Large intestine (tissue), 12 donors: ENCODE data around the gene FAU. TPM values are rescaled to one million over a fixed set of nuclear protein-coding genes. Genes with fewer than 3 reads are reported as not detected.
A peak's percentile ranks its signal among the peaks of the same experiment; 100 is the strongest.

Source experiments
- DNase-seq, 2 donors: peaks; one replicate each; pipeline versions ENCODE4 v3.0.0 to v3.0.0-alpha.2; 2013
- H3K27ac ChIP-seq: one replicate; pipeline ENCODE4 v1.5.1; 2013; ENCODE audit warnings: low read length
- H3K27me3 ChIP-seq: 2 replicates; pipeline ENCODE4 v1.6.1; 2013; ENCODE audit warnings: low read length; ENCODE audit not compliant: control insufficient read depth, insufficient read depth
- H3K36me3 ChIP-seq: 2 replicates; pipeline ENCODE4 v1.6.1; 2013; ENCODE audit warnings: low read length; ENCODE audit not compliant: control insufficient read depth, insufficient read depth
- H3K4me1 ChIP-seq: one replicate; pipeline ENCODE4 v1.6.1; 2013; ENCODE audit warnings: low read length; ENCODE audit not compliant: control insufficient read depth, insufficient read depth
- H3K4me3 ChIP-seq: one replicate; pipeline ENCODE4 v1.5.1; 2013; ENCODE audit warnings: low read length
- H3K9me3 ChIP-seq: one replicate; pipeline ENCODE4 v1.6.1; 2013; ENCODE audit warnings: mild to moderate bottlenecking, low read depth, low read length, moderate library complexity; ENCODE audit not compliant: control insufficient read depth
- WGBS: methylation state at CpG from one replicate; pipeline ENCODE4 v1.1.5; 2013; ENCODE audit warnings: low lambda C conversion rate; ENCODE audit not compliant: insufficient coverage; 5-methylcytosine and 5-hydroxymethylcytosine counted together
- long read RNA-seq, 11 donors: transcript quantifications; one replicate each; lab custom pipeline, GENCODE V29; 2026
- polyA plus RNA-seq: library from polyadenylated mRNA; unstranded; fragments of 120-200 nt; gene quantifications from one replicate; pipeline ENCODE4 v1.2.1, GENCODE V29; 2013

The FAU gene
- 1,012 TPM for polyA plus RNA-seq
- long read RNA-seq, donor 1, transcript FAU-208 (1 exons, 1,484 nt), result minor isoform, 6 of 560 reads
- long read RNA-seq, donor 1, transcript FAU-209 (4 exons, 697 nt), result minor isoform, 37 of 560 reads
- long read RNA-seq, donor 1, transcript FAU-207 (5 exons, 847 nt), result major isoform, 433 of 560 reads
- long read RNA-seq, donor 1, transcript FAU-202 (3 exons, 533 nt), result minor isoform, 6 of 560 reads
- long read RNA-seq, donor 1, partial matches to known transcripts, result 37 of 560 reads
- long read RNA-seq, donor 1, other reads (novel, unspliced or antisense), result 41 of 560 reads
- long read RNA-seq, donor 2, transcript FAU-202 (3 exons, 533 nt), result minor isoform, 6 of 1,037 reads
- long read RNA-seq, donor 2, transcript FAU-209 (4 exons, 697 nt), result minor isoform, 94 of 1,037 reads
- long read RNA-seq, donor 2, transcript FAU-207 (5 exons, 847 nt), result major isoform, 761 of 1,037 reads
- long read RNA-seq, donor 2, transcript FAU-208 (1 exons, 1,484 nt), result minor isoform, 22 of 1,037 reads
- long read RNA-seq, donor 2, partial matches to known transcripts, result 90 of 1,037 reads
- long read RNA-seq, donor 2, other reads (novel, unspliced or antisense), result 63 of 1,037 reads
- long read RNA-seq, donor 3, result 0 reads
- long read RNA-seq, donor 4, transcript FAU-209 (4 exons, 697 nt), result minor isoform, 12 of 127 reads
- long read RNA-seq, donor 4, transcript FAU-207 (5 exons, 847 nt), result major isoform, 113 of 127 reads
- long read RNA-seq, donor 4, partial matches to known transcripts, result 0 of 127 reads
- long read RNA-seq, donor 4, other reads (novel, unspliced or antisense), result 0 of 127 reads
- long read RNA-seq, donor 5, transcript FAU-207 (5 exons, 847 nt), result major isoform, 383 of 493 reads
- long read RNA-seq, donor 5, transcript FAU-209 (4 exons, 697 nt), result minor isoform, 28 of 493 reads
- long read RNA-seq, donor 5, transcript FAU-208 (1 exons, 1,484 nt), result minor isoform, 13 of 493 reads
- long read RNA-seq, donor 5, transcript FAU-202 (3 exons, 533 nt), result minor isoform, 7 of 493 reads
- long read RNA-seq, donor 5, partial matches to known transcripts, result 23 of 493 reads
- long read RNA-seq, donor 5, other reads (novel, unspliced or antisense), result 38 of 493 reads
- long read RNA-seq, donor 6, transcript FAU-208 (1 exons, 1,484 nt), result minor isoform, 42 of 1,006 reads
- long read RNA-seq, donor 6, transcript FAU-207 (5 exons, 847 nt), result major isoform, 711 of 1,006 reads
- long read RNA-seq, donor 6, transcript FAU-209 (4 exons, 697 nt), result minor isoform, 59 of 1,006 reads
- long read RNA-seq, donor 6, transcript FAU-202 (3 exons, 533 nt), result minor isoform, 20 of 1,006 reads
- long read RNA-seq, donor 6, partial matches to known transcripts, result 105 of 1,006 reads
- long read RNA-seq, donor 6, other reads (novel, unspliced or antisense), result 67 of 1,006 reads
- long read RNA-seq, donor 7, transcript FAU-207 (5 exons, 847 nt), result major isoform, 360 of 505 reads
- long read RNA-seq, donor 7, transcript FAU-202 (3 exons, 533 nt), result minor isoform, 9 of 505 reads
- long read RNA-seq, donor 7, transcript FAU-209 (4 exons, 697 nt), result minor isoform, 42 of 505 reads
- long read RNA-seq, donor 7, transcript FAU-208 (1 exons, 1,484 nt), result minor isoform, 15 of 505 reads
- long read RNA-seq, donor 7, partial matches to known transcripts, result 46 of 505 reads
- long read RNA-seq, donor 7, other reads (novel, unspliced or antisense), result 32 of 505 reads
- long read RNA-seq, donor 8, transcript FAU-202 (3 exons, 533 nt), result minor isoform, 12 of 1,570 reads
- long read RNA-seq, donor 8, transcript FAU-208 (1 exons, 1,484 nt), result minor isoform, 36 of 1,570 reads
- long read RNA-seq, donor 8, transcript FAU-207 (5 exons, 847 nt), result major isoform, 1,186 of 1,570 reads
- long read RNA-seq, donor 8, transcript FAU-209 (4 exons, 697 nt), result minor isoform, 74 of 1,570 reads
- long read RNA-seq, donor 8, partial matches to known transcripts, result 175 of 1,570 reads
- long read RNA-seq, donor 8, other reads (novel, unspliced or antisense), result 84 of 1,570 reads
- long read RNA-seq, donor 9, transcript FAU-207 (5 exons, 847 nt), result major isoform, 868 of 1,167 reads
- long read RNA-seq, donor 9, transcript FAU-202 (3 exons, 533 nt), result minor isoform, 9 of 1,167 reads
- long read RNA-seq, donor 9, transcript FAU-208 (1 exons, 1,484 nt), result minor isoform, 32 of 1,167 reads
- long read RNA-seq, donor 9, transcript FAU-209 (4 exons, 697 nt), result minor isoform, 50 of 1,167 reads
- long read RNA-seq, donor 9, partial matches to known transcripts, result 104 of 1,167 reads
- long read RNA-seq, donor 9, other reads (novel, unspliced or antisense), result 104 of 1,167 reads
- long read RNA-seq, donor 10, transcript FAU-209 (4 exons, 697 nt), result minor isoform, 48 of 1,013 reads
- long read RNA-seq, donor 10, transcript FAU-207 (5 exons, 847 nt), result major isoform, 762 of 1,013 reads
- long read RNA-seq, donor 10, transcript FAU-208 (1 exons, 1,484 nt), result minor isoform, 29 of 1,013 reads
- long read RNA-seq, donor 10, transcript FAU-202 (3 exons, 533 nt), result minor isoform, 14 of 1,013 reads
- long read RNA-seq, donor 10, partial matches to known transcripts, result 73 of 1,013 reads
- long read RNA-seq, donor 10, other reads (novel, unspliced or antisense), result 87 of 1,013 reads
- long read RNA-seq, donor 11, transcript FAU-202 (3 exons, 533 nt), result minor isoform, 8 of 588 reads
- long read RNA-seq, donor 11, transcript FAU-208 (1 exons, 1,484 nt), result minor isoform, 12 of 588 reads
- long read RNA-seq, donor 11, transcript FAU-207 (5 exons, 847 nt), result major isoform, 447 of 588 reads
- long read RNA-seq, donor 11, transcript FAU-209 (4 exons, 697 nt), result minor isoform, 38 of 588 reads
- long read RNA-seq, donor 11, partial matches to known transcripts, result 45 of 588 reads
- long read RNA-seq, donor 11, other reads (novel, unspliced or antisense), result 38 of 588 reads

- DNase-seq, result peak; percentile 99
- H3K9me3 ChIP-seq, result no peaks in the 10 kb centered on the region
- WGBS, result 0% methylated on average over 1 of the region's 64 CpGs
- peaks cover 60% of the 10 kb centered on the region for H3K36me3 ChIP-seq
- peaks cover 27% of the 10 kb centered on the region for H3K4me1 ChIP-seq
- peak within 1 kb of the TSS; percentile 88 for H3K4me3 ChIP-seq
- H3K27ac ChIP-seq, result peak within 1 kb of the TSS; percentile 92
- H3K27me3 ChIP-seq, result no peaks in the 10 kb centered on the region
Measured at GRCh38 chr11:65121865-65122696, at the start of gene FAU, which contains the start of gene MRPL49. TSS of gene FAU (minus strand) at chr11:65122134. CDS start at chr11:65121813, 321 bp downstream. TSS of gene MRPL49 (plus strand) at chr11:65122321. CDS start at chr11:65122347, 26 bp downstream.

- Histone ChIP-seq H3K36me3 (no peaks in the 10 kb centered on the region), H3K4me1 (peaks cover 7% of the 10 kb centered on the region), H3K27me3 (no peaks in the 10 kb centered on the region), H3K4me3 (no peak within 1 kb of the TSS), H3K9me3 (no peaks in the 10 kb centered on the region), H3K27ac (no peak within 1 kb of the TSS)
- no CpG with 5 or more reads among the region's 21 CpGs for WGBS
- DNase-seq, result no peak
Measured at GRCh38 chr11:65170058-65170534, 48.2 kb upstream of the FAU start, which contains the start of gene SPDYC. TSS of gene SPDYC (plus strand) at chr11:65170233. CDS start at chr11:65171358, 1,125 bp downstream.

DNA sequence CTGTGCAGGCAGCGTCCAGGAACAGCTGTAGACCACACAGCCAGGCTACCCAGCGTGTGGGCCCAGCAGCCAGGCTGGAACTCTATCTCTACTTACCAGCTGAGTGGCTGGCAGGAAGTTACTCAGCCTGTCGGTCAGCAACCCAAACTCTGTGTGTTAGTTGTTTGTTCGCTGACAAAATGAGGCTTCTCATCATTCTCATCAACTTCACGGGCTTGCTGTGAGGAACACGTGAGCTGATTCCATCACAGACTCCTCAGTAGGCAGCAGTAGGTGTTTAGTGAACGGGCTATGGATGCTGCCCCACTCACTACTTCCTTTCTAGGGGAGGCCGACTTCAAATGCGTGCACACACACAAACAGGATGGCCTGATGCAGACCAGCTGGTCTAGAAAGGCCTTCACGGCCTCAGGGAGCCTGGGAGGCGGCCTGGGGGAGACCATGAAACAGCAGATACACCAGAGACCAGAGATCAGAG lies 47.3 kb upstream of the FAU start:
- no peaks in the 10 kb centered on the region for H3K9me3 ChIP-seq
- H3K27me3 ChIP-seq, result no peaks in the 10 kb centered on the region
- no peak for DNase-seq
- no CpG with 5 or more reads among the region's 11 CpGs for WGBS
- no peak overlapping the region for H3K27ac ChIP-seq
- peaks cover 7% of the 10 kb centered on the region for H3K4me1 ChIP-seq
- no peaks in the 10 kb centered on the region for H3K36me3 ChIP-seq
- H3K4me3 ChIP-seq, result no peak overlapping the region

DNA sequence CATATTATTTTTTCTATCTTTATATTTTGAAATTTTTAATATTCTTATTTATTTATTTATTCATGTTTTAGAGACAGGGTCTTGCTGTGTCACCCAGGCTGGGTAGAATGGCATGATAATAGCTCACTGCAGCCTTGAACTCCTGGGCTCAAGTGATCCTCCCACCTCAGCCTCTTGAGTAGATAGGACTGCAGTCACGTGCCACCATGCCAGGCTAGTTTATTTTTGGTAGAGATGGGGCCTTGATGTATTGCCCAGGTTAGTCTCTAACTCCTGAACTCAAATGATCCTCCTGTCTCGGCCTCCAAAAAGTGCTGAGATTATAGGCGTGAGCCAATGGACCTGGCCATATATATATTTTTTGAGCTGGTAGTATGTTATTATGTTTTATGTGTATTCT lies 45.7 kb upstream of the FAU start:
- Histone ChIP-seq H3K4me1 (peaks cover 7% of the 10 kb centered on the region), H3K4me3 (no peak overlapping the region), H3K36me3 (no peaks in the 10 kb centered on the region), H3K9me3 (no peaks in the 10 kb centered on the region), H3K27ac (no peak overlapping the region), H3K27me3 (no peaks in the 10 kb centered on the region)
- DNase-seq, result no peak
- WGBS, result no CpG with 5 or more reads among the region's 3 CpGs

- no peak for DNase-seq
- H3K9me3 ChIP-seq, result no peaks in the 10 kb centered on the region
- peaks cover 7% of the 10 kb centered on the region for H3K4me1 ChIP-seq
- H3K27me3 ChIP-seq, result no peaks in the 10 kb centered on the region
- 82% methylated on average over 3 of the region's 3 CpGs for WGBS
- H3K4me3 ChIP-seq, result no peak overlapping the region
- H3K36me3 ChIP-seq, result no peaks in the 10 kb centered on the region
- no peak overlapping the region for H3K27ac ChIP-seq
Measured at GRCh38 chr11:65166893-65167292, 45.0 kb upstream of the FAU start.

DNA sequence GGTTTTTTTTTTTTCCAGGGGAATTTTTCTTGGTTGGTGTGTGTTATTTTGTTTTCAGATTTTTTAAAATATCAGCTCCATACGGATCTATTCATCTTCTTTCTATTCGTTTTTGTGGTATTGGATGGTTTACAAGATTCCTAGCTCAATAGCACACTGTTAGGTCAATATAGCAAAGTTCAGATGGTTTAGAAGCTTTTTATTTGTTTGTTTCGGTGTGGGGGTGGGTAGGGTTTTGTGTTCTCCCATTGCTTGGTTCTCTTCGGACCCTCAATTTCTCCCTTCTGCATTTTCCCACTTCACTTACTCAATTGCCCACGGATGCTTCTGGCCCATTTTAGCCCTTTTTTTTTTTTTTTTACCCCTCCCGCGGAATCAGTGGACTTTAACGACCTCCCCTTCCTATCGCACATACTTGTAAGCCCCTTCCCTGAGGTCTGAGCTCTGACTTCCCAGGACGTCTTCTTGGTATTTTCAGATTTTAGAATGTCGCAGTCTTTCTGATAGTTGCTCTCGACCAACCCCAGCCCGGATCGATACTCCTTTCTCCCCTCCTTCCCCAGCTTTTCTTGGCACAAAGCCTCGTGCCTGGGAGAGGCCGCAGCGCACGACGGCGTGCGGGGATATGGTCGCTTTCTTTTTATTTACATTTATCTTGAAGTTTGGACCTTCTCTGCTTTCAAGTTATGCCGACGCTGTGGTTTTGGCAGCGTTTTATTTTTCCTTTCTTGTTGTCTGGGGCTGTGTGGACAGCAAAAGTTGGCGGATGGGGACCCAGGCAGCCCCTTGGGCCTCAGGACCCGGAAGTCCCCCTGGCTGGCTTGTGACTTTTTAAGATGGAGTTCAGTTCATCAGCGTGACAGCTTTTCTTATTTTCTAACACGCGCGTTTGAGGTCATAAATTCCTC lies 43.7 kb upstream of the FAU start:
- no peak overlapping the region for H3K27ac ChIP-seq
- H3K27me3 ChIP-seq, result no peaks in the 10 kb centered on the region
- H3K9me3 ChIP-seq, result no peaks in the 10 kb centered on the region
- peak overlapping the region; percentile 6 for H3K4me3 ChIP-seq
- DNase-seq, result peak in 1 of 2 donors; percentile 72
- WGBS, result 57% methylated on average over 2 of the region's 31 CpGs
- no peaks in the 10 kb centered on the region for H3K36me3 ChIP-seq
- peaks cover 7% of the 10 kb centered on the region for H3K4me1 ChIP-seq

DNA sequence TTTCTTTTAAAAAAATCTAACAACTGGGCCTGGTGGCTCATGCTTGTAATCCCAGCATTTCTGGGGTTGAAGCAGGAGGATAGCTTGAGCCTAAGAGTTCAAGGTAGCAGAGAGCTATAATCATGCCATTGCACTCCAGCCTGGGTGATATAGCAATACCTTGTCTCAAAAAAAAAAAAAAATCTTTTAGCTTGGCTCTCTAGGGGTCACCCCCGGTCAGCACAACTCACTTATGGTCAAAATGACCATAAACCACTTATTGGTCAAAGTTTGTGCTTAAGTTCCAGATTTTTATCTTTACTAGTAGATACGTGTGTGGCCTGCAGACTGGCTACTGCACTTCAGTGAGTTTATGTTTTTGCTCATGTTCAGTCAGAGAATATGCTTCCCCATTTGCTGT lies 41.8 kb upstream of the FAU start:
- Histone ChIP-seq H3K27ac (no peak overlapping the region), H3K4me1 (peaks cover 7% of the 10 kb centered on the region), H3K27me3 (no peaks in the 10 kb centered on the region), H3K9me3 (no peaks in the 10 kb centered on the region), H3K4me3 (no peak overlapping the region), H3K36me3 (no peaks in the 10 kb centered on the region)
- no peak for DNase-seq
- 100% methylated on average over 1 of the region's 2 CpGs for WGBS
